GM19099 (cell line): Measurements from ENCODE around the gene ASPM.

Experiments
- POLR2A ChIP-seq: IDR thresholded peaks from 3 replicates; pipeline ENCODE4 v1.6.1; 2011; ENCODE audit warnings: low read depth; ENCODE audit not compliant: insufficient read length; ENCODE audit errors: extremely low read depth

ASPM gene

GRCh38 chr1:197101978-197102377 lies 44.5 kb downstream of the ASPM start:
- TF ChIP-seq POLR2A: no peak

- no peak for TF ChIP-seq POLR2A
These were observed 45.8 kb downstream of the ASPM start for GRCh38 chr1:197100677-197101076.

GRCh38 chr1:197099444-197099843 lies 47.0 kb downstream of the ASPM start:
- no peak for TF ChIP-seq POLR2A

DNA sequence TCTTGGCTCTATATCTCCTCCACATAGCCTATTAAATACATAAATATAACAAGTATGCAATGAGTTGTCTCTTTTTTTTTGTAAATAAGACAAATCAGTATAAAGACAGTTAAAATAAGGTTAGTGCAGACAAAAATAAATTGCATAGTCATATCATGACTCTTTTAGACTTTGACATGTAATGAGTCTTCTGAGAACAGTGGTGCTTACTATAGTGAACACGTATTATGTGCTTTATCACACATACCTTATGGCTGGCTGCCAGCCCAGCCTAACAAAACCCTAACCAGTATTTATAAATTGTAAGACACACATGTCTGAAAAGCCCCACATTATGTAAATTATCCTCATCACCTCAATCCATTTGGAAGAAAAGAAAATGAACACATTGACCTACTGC lies 50.3 kb downstream of the ASPM start:
- no peak for TF ChIP-seq POLR2A

DNA sequence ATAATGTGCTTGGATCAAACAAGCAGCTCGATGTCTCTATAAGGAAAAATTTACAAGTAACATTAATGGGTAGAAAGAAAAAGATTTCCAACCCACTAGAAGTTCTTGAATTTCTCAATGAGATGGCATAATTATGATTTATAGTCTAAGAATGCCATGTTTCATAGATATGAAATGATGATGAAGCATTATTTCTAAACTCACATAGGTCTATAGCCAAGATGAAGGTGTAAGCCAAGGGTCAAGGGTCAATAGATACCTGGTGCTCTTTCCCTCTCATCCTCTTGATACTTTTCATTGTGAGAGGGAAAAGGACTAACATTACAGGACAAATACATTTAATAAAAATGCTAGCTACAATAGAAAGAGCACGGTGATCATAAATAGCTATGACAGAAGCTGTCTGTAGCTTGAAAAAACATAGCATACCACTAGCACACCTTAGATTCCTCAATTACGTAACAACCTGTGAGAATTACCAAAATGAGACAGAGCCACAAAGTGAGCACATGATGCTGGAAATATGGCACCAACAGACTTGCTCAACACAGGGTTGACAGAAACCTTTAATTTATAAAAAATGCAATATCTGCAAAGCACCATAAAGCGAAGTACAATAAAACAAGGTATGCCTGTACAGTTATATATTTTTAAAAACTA lies 53.1 kb downstream of the ASPM start:
- no peak for TF ChIP-seq POLR2A

- TF ChIP-seq POLR2A: no peak
These were observed 53.9 kb downstream of the ASPM start for GRCh38 chr1:197092491-197093023.

- TF ChIP-seq POLR2A: no peak
These were observed 63.0 kb downstream of the ASPM start for GRCh38 chr1:197083474-197083873.

DNA sequence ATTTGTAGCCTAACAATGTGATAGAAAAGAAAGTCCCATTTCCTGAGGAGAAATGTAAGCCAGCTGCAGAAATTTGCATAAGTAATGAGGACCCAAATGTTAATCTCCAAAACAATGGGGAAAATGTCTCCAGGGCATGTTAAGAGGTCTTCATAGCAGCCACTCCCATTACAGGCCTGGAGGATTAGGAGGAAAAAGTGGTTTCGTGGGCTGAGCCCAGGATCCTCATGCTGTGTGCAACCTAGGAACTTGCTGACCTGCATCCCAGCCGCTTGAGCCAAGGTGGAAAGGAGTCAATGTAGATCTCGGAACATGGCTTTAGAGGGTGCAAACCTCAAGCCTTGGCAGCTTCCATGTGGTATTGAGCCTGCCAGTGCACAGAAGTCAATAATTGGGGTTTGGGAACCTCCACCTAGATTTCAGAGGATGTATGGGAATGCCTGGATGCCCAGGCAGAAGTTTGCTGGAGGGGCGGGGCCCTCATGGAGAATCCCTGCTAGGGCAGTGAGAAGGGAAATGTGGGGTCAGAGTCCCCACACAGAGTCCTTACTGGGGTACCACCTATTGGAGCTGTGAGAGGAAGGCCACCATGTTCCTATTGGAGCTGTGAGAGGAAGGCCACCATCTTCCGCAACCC lies 65.2 kb downstream of the ASPM start:
- TF ChIP-seq POLR2A: no peak

DNA sequence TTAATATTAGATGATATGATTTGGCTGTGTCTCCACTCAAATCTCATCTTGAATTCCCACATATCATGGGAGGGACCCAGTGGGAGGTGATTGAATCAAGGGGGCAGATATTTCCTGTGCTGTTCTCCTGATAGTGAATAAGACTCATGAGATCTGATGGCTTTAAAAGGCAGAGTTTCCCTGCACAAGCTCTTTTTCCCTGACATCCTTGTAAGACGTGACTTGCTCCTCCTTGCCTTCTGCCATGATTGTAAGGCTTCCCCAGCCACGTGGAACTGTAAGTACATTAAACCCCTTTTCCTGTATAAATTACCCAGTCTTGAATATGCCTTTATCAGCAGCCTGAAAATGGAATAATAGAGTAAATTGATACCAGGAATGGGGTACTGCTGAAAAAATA lies 66.1 kb downstream of the ASPM start:
- TF ChIP-seq POLR2A: no peak

DNA sequence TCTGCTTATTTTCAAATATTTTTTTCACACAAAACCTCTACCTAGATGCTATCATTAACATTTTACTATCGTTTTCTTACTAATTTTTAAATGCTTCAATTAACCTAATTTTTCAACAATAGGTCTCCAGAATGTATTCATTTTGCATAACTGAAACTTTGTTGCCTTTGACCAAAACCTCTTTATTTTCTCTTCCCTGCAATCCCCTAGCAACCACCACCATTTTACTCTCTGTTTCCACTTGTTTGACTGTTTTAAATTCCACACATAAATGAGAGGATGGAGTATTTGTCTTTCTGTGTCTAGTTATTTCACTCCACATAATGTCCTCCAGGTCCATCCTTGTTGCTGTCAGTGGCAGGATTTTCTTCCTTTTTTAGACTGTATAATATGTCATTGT lies 69.9 kb downstream of the ASPM start:
- TF ChIP-seq POLR2A: no peak

DNA sequence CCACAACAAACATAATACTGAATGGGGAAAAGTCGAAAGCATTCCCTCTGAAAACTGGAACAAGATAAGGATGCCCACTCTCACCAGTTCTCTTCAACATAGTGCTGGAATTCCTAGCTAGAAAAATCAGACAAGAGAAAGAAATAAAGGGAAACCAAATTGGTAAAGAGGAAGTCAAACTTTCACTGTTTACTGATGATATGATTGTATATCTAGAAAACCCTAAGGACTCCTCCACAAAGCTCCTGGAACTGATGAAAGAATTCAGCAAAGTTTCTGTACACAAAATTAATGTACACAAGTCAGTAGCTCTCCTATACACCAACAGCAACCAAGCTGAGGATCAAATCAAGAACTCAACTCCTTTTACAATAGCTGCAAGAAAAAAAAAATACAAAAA lies 72.5 kb downstream of the ASPM start:
- TF ChIP-seq POLR2A: no peak

DNA sequence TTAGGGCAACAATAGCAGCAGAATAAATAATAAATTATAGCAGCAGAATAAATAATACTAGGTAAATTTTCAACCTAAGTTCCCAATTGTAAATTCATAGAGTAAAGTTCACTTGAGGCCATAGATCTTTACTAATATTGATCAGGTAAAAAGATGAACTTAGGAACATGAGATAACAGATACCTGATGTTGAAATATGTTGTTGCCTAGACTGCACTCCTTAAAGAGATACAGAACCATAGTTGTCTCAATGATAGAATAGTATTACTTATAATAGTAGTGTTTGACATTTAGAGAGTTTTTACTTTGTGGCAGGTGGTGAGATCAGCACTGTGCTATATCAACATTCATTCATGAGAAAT lies 79.0 kb downstream of the ASPM start:
- no peak for TF ChIP-seq POLR2A

DNA sequence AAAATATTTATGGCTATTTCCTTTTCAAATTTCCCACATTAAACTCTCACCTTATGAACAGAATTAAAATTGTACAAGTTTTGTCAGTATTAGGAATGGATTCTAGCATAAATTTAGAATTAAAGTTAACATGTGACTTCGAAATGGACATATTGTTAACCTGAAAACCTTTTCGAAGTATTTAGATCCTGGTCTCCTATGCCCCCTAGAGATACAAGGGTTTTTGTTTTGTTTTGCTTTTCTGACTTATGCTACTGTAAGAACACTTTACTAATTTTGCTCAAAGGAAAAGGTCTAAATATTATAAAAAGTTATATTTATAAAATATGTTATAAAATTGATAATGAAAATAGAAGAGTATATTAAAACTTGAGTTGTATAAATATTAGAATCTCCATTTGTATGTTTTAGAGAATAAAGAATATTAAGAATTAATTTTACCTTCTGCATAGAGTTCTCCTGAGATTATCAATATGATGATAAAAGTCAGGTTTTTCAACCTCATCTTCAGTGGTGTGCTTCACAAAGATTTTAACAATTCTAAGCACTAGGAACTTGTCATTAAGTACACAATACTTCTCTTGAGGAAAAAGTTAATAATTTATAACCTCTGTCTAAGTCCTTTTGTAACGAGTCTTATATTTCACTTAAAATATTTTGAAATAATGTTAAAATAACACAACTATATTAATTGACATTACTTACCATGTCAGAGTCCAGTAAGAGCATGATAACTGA lies 79.6 kb downstream of the ASPM start, which contains the start of gene F13B:
F13B (minus strand) TSS at position 542 of the 738 bp plus-strand sequence; CDS start at position 505, 37 bp downstream.
- TF ChIP-seq POLR2A: no peak

DNA sequence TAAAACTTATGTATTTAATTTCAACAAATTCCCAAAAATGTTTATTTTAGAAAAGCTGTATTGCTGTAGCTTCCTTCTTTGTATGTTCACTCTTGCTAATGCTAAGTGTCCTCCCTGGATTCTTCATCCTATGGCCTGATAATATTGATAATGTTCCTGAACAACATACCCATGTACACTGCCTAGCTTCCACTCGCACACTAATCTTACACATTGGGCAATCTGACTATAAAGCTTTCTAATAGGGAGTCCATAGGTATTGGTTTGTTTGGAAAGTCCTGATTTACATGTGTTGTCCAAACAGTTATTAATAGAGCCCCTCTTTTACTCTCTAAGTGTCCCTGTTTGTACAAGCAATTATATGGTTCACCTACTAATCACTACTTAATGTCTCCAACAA lies 80.2 kb downstream of the ASPM start:
- TF ChIP-seq POLR2A: no peak

DNA sequence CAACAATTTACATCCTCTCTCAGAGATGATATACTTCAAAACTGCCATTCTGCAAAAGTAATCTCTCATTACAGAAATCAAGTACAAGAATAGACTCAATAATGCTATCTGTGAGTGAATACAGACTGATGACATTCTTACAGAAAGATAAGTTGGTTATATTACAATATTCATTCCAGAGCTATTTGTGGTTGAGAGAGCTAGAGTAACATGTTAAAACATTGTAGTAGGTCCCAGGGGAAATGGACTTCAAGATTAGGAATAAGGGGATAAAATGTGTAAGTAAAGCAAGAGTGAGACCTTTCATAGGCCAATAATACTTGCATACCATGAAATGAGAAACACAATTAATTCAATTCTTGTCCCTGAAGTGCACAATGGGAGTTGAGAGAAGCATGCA lies 80.9 kb downstream of the ASPM start:
- no peak for TF ChIP-seq POLR2A

- TF ChIP-seq POLR2A: no peak
These were observed 83.3 kb downstream of the ASPM start for GRCh38 chr1:197063212-197063611.
